ENCODE results near the gene MGAT1.
"Not testable (repeated sequence)": the region's sequence is repeated elsewhere in the genome, so short reads cannot be mapped to it uniquely, and the experiment has no call there.

The MGAT1 gene

GRCh38 chr5:180744253-180744652, 58.4 kb downstream of the MGAT1 start:
- H3K27me3 ChIP-seq (ENCODE audit: control insufficient read depth, insufficient read depth, low read length) = peaks cover 5% of the 10 kb centered on the region
- no peak overlapping the region for H3K9ac ChIP-seq (ENCODE audit: low read length)

DNA sequence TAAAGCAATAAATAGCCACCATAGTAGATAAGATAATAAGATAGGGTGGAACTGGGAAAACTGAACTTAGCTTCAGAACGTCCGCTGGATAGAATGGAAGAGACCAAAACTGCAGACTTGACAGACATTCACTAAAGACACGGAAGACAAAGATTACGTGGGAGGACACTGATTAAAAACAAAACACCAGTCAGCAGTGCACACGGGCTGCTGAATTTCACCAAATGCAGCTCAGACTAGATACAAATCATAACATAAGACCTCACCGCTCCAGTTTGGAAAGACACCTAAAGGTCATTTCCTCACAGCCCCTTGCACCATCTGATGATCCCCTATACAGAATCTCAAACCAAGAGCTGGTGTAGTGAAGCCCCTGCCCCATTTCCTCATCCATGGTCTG, 59.9 kb downstream of the MGAT1 start:
- Histone ChIP-seq H3K9ac (ENCODE audit: low read length) (no peak overlapping the region), H3K27me3 (ENCODE audit: control insufficient read depth, insufficient read depth, low read length) (peaks cover 6% of the 10 kb centered on the region)

More at GRCh38 chr5:180744253-180744652, 58.4 kb downstream of the MGAT1 start:
- no peaks in the 10 kb centered on the region for H3K36me3 ChIP-seq (ENCODE audit: control insufficient read depth, insufficient read depth, low read length)
- H3K4me3 ChIP-seq (ENCODE audit: low read length) = no peak overlapping the region
- no peaks in the 10 kb centered on the region for H3K4me1 ChIP-seq (ENCODE audit: control insufficient read depth, insufficient read depth, low read length)
- H3K27ac ChIP-seq (ENCODE audit: low read depth, low read length) = no peak overlapping the region

DNA sequence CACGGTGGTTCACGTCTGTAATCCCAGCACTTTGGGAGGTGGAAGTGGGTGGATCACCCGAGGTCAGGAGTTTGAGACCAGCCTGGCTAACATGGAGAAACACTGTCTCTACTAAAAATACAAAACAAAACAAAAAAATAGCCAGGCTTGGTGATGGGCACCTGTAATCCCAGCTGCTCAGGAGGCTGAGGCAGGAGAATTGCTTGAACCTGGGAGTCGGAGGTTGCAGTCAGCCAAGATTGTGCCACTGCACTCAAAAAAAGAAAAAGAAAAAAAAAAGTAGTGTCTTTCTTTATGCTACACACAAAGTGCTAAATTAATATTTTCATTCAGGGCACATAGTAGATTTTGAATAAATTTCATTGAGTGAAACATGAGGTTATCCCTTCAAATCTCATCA, 61.7 kb downstream of the MGAT1 start:
- H3K9ac ChIP-seq (ENCODE audit: low read length); H3K4me1 ChIP-seq (ENCODE audit: control insufficient read depth, insufficient read depth, low read length); H3K27ac ChIP-seq (ENCODE audit: low read depth, low read length); H3K36me3 ChIP-seq (ENCODE audit: control insufficient read depth, insufficient read depth, low read length); H3K4me3 ChIP-seq (ENCODE audit: low read length); H3K27me3 ChIP-seq (ENCODE audit: control insufficient read depth, insufficient read depth, low read length): not testable (repeated sequence)

More for the DNA sequence above, 59.9 kb downstream of the MGAT1 start:
- no peaks in the 10 kb centered on the region for H3K4me1 ChIP-seq (ENCODE audit: control insufficient read depth, insufficient read depth, low read length)
- no peak overlapping the region for H3K27ac ChIP-seq (ENCODE audit: low read depth, low read length)
- H3K36me3 ChIP-seq (ENCODE audit: control insufficient read depth, insufficient read depth, low read length) = no peaks in the 10 kb centered on the region
- H3K4me3 ChIP-seq (ENCODE audit: low read length) = no peak overlapping the region

- no peak within 1 kb of the TSS for H3K4me3 ChIP-seq (ENCODE audit: low read length)
- peaks cover 6% of the 10 kb centered on the region for H3K27me3 ChIP-seq (ENCODE audit: control insufficient read depth, insufficient read depth, low read length)
- no peak within 1 kb of the TSS for H3K9ac ChIP-seq (ENCODE audit: low read length)
- H3K27ac ChIP-seq (ENCODE audit: low read depth, low read length) = no peak within 1 kb of the TSS
- no peaks in the 10 kb centered on the region for H3K36me3 ChIP-seq (ENCODE audit: control insufficient read depth, insufficient read depth, low read length)
- no peaks in the 10 kb centered on the region for H3K4me1 ChIP-seq (ENCODE audit: control insufficient read depth, insufficient read depth, low read length)
Measured at GRCh38 chr5:180739958-180740357, 62.6 kb downstream of the MGAT1 start, which contains the start of gene OR2Y1. Gene OR2Y1, minus strand, starts transcription at chr5:180740058. Its CDS starts 0 bp downstream, at chr5:180740058.

DNA sequence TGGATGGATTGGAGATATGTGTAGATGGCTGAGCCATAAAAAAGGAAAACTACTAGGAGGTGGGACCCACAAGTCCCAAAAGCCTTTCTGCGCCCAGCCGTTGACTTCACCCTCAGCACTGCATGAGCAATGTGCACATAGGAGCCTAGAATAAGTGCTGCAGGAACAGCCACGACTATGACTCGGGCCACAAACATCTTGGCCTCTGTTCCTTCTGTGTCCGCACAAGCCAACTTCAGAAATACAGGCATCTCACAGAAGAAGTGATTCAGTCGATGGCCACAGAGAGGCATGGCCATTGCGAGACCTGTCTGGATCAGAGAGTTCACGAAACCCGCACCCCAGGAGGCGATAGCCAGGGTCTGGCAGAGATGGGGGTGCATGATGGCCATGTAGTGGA, 63.3 kb downstream of the MGAT1 start:
- Histone ChIP-seq H3K27me3 (ENCODE audit: control insufficient read depth, insufficient read depth, low read length) (peaks cover 6% of the 10 kb centered on the region), H3K4me1 (ENCODE audit: control insufficient read depth, insufficient read depth, low read length) (no peaks in the 10 kb centered on the region), H3K4me3 (ENCODE audit: low read length) (no peak overlapping the region), H3K36me3 (ENCODE audit: control insufficient read depth, insufficient read depth, low read length) (no peaks in the 10 kb centered on the region), H3K27ac (ENCODE audit: low read depth, low read length) (no peak overlapping the region), H3K9ac (ENCODE audit: low read length) (no peak overlapping the region)

- peaks cover 6% of the 10 kb centered on the region for H3K27me3 ChIP-seq (ENCODE audit: control insufficient read depth, insufficient read depth, low read length)
- H3K36me3 ChIP-seq (ENCODE audit: control insufficient read depth, insufficient read depth, low read length) = no peaks in the 10 kb centered on the region
- H3K4me1 ChIP-seq (ENCODE audit: control insufficient read depth, insufficient read depth, low read length) = no peaks in the 10 kb centered on the region
- H3K4me3 ChIP-seq (ENCODE audit: low read length) = no peak overlapping the region
- H3K27ac ChIP-seq (ENCODE audit: low read depth, low read length) = no peak overlapping the region
- no peak overlapping the region for H3K9ac ChIP-seq (ENCODE audit: low read length)
Measured at GRCh38 chr5:180736536-180736935, 66.1 kb downstream of the MGAT1 start.
